Measurements from ENCODE around the gene CLN5. TPM values are rescaled to one million over a fixed set of nuclear protein-coding genes. Genes with fewer than 3 reads are reported as not detected.

CLN5 gene
- total and polyA plus RNA-seq, 2 experiments from 2014 or later, result 6.5 to 9.5 TPM

DNA sequence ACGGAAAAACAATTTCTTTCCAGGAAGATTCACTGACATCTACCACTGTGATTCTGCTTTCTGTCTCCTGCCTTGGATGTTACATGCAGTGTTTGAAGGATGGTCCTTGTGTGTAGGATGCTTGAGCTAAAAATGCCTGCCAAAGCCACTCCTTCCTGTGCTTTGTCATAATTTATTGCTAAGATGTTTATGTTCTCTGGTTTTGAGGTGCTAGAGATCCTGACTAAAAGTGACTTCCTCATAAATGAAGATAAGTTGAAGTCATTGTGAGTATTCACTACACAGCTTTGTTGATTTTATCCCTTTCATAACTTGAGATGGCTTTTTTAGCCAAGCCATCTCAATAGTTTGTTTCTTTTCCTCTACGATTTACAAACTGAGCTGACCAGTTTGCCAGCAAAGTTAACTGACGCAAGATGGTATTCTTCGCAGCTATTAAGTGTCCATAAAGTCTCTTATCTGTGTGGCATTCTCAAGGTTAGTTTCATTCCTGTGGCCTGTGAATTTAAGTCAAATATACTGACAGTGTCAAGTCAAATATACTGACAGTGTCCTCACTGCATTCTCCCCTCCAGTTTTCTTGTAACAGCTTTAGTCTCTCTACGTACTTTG is 50.8 kb downstream of the CLN5 start:
- Histone ChIP-seq H3K79me2 (replicated peaks; ENCODE audit: insufficient read depth) (no peaks in the 10 kb centered on the region), H4K20me1 (replicated peaks; ENCODE audit: insufficient read depth) (no peaks in the 10 kb centered on the region), H3K27ac (ENCODE audit: low read depth) (no peak overlapping the region), H3K36me3 (ENCODE audit: insufficient read depth) (no peaks in the 10 kb centered on the region; the same call in 1 of the 2 replicates), H3K4me3 (no peak overlapping the region), H3K9me2 (ENCODE audit: insufficient read depth) (peaks cover 2% of the 10 kb centered on the region; the same call in 1 of the 2 replicates), H3K4me1 (ENCODE audit: insufficient read depth) (no peaks in the 10 kb centered on the region), H3K27me3 (ENCODE audit: insufficient read depth) (no peaks in the 10 kb centered on the region), H3F3A (replicated peaks; ENCODE audit: low read depth) (no peaks in the 10 kb centered on the region), H2AFZ (no peak overlapping the region), H3K4me2 (no peak overlapping the region)
- H3K4me1 Mint-ChIP-seq, result no peaks in the 10 kb centered on the region
- peaks cover 6% of the 10 kb centered on the region for H3K9me3 Mint-ChIP-seq
- no peaks in the 10 kb centered on the region for H3K27me3 Mint-ChIP-seq (ENCODE audit: insufficient read depth, low read depth, poor library complexity)
- ATAC-seq (no peak), DNase-seq (ENCODE audit: low spot score) (no peak)
- peaks cover 14% of the 10 kb centered on the region for H3K36me3 Mint-ChIP-seq (ENCODE audit: low read depth)
- no peak for TF ChIP-seq JUNB (IDR thresholded peaks at IDR 0.05; ENCODE audit: unreplicated experiment)
- no peak for TF ChIP-seq ZNF114 (CRISPR knock-in tag; IDR thresholded peaks at IDR 0.05)
- TF ChIP-seq STAT1 (IDR thresholded peaks at IDR 0.05; ENCODE audit: unreplicated experiment), result no peak
- no peak for TF ChIP-seq EZH2 (IDR thresholded peaks at IDR 0.05; ENCODE audit: low read depth, unreplicated experiment)
- TF ChIP-seq CREB1 (CRISPR knock-in tag; IDR thresholded peaks at IDR 0.05; ENCODE audit: low read depth), result no peak
- no peak for TF ChIP-seq ZNF331 (CRISPR knock-in tag; IDR thresholded peaks at IDR 0.05; ENCODE audit: low read depth)
- TF ChIP-seq, protein P1, sequence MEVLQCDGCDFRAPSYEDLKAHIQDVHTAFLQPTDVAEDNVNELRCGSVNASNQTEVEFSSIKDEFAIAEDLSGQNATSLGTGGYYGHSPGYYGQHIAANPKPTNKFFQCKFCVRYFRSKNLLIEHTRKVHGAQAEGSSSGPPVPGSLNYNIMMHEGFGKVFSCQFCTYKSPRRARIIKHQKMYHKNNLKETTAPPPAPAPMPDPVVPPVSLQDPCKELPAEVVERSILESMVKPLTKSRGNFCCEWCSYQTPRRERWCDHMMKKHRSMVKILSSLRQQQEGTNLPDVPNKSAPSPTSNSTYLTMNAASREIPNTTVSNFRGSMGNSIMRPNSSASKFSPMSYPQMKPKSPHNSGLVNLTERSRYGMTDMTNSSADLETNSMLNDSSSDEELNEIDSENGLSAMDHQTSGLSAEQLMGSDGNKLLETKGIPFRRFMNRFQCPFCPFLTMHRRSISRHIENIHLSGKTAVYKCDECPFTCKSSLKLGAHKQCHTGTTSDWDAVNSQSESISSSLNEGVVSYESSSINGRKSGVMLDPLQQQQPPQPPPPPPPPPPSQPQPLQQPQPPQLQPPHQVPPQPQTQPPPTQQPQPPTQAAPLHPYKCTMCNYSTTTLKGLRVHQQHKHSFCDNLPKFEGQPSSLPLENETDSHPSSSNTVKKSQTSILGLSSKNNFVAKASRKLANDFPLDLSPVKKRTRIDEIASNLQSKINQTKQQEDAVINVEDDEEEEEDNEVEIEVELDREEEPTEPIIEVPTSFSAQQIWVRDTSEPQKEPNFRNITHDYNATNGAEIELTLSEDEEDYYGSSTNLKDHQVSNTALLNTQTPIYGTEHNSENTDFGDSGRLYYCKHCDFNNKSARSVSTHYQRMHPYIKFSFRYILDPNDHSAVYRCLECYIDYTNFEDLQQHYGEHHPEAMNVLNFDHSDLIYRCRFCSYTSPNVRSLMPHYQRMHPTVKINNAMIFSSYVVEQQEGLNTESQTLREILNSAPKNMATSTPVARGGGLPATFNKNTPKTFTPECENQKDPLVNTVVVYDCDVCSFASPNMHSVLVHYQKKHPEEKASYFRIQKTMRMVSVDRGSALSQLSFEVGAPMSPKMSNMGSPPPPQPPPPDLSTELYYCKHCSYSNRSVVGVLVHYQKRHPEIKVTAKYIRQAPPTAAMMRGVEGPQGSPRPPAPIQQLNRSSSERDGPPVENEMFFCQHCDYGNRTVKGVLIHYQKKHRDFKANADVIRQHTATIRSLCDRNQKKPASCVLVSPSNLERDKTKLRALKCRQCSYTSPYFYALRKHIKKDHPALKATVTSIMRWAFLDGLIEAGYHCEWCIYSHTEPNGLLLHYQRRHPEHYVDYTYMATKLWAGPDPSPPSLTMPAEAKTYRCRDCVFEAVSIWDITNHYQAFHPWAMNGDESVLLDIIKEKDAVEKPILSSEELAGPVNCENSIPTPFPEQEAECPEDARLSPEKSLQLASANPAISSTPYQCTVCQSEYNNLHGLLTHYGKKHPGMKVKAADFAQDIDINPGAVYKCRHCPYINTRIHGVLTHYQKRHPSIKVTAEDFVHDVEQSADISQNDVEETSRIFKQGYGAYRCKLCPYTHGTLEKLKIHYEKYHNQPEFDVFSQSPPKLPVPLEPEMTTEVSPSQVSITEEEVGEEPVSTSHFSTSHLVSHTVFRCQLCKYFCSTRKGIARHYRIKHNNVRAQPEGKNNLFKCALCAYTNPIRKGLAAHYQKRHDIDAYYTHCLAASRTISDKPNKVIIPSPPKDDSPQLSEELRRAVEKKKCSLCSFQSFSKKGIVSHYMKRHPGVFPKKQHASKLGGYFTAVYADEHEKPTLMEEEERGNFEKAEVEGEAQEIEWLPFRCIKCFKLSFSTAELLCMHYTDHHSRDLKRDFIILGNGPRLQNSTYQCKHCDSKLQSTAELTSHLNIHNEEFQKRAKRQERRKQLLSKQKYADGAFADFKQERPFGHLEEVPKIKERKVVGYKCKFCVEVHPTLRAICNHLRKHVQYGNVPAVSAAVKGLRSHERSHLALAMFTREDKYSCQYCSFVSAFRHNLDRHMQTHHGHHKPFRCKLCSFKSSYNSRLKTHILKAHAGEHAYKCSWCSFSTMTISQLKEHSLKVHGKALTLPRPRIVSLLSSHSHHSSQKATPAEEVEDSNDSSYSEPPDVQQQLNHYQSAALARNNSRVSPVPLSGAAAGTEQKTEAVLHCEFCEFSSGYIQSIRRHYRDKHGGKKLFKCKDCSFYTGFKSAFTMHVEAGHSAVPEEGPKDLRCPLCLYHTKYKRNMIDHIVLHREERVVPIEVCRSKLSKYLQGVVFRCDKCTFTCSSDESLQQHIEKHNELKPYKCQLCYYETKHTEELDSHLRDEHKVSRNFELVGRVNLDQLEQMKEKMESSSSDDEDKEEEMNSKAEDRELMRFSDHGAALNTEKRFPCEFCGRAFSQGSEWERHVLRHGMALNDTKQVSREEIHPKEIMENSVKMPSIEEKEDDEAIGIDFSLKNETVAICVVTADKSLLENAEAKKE (CRISPR knock-in tag; IDR thresholded peaks at IDR 0.05), result no peak
- TF ChIP-seq, protein P2, sequence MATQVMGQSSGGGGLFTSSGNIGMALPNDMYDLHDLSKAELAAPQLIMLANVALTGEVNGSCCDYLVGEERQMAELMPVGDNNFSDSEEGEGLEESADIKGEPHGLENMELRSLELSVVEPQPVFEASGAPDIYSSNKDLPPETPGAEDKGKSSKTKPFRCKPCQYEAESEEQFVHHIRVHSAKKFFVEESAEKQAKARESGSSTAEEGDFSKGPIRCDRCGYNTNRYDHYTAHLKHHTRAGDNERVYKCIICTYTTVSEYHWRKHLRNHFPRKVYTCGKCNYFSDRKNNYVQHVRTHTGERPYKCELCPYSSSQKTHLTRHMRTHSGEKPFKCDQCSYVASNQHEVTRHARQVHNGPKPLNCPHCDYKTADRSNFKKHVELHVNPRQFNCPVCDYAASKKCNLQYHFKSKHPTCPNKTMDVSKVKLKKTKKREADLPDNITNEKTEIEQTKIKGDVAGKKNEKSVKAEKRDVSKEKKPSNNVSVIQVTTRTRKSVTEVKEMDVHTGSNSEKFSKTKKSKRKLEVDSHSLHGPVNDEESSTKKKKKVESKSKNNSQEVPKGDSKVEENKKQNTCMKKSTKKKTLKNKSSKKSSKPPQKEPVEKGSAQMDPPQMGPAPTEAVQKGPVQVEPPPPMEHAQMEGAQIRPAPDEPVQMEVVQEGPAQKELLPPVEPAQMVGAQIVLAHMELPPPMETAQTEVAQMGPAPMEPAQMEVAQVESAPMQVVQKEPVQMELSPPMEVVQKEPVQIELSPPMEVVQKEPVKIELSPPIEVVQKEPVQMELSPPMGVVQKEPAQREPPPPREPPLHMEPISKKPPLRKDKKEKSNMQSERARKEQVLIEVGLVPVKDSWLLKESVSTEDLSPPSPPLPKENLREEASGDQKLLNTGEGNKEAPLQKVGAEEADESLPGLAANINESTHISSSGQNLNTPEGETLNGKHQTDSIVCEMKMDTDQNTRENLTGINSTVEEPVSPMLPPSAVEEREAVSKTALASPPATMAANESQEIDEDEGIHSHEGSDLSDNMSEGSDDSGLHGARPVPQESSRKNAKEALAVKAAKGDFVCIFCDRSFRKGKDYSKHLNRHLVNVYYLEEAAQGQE (IDR thresholded peaks at IDR 0.05; ENCODE audit: unreplicated experiment), result no peak
- no peak for TF ChIP-seq POLR2AphosphoS5 (IDR thresholded peaks at IDR 0.05; ENCODE audit: low read depth)
- no peak overlapping the region for H3K4me3 Mint-ChIP-seq
- no peak overlapping the region for H3K27ac Mint-ChIP-seq

Measured in GM23338 (cell line).